PFSK-1 (cell line): Measurements from ENCODE around the gene DCTN1.

Experiments
- FOXP2 ChIP-seq: optimal IDR thresholded peaks from 2 replicates; pipeline ENCODE3; 2011; ENCODE audit warnings: borderline replicate concordance, control low read depth, inconsistent platforms; ENCODE audit not compliant: insufficient read depth; ENCODE audit errors: extremely low read length, extremely low read depth
- POLR2AphosphoS5 ChIP-seq: IDR thresholded peaks from 2 replicates; pipeline ENCODE4 v1.6.1; 2012; ENCODE audit warnings: low read depth, mild to moderate bottlenecking, control low read depth, low read length, moderate library complexity
- SIN3A ChIP-seq: IDR thresholded peaks from 2 replicates; pipeline ENCODE4 v1.6.1; 2012; ENCODE audit warnings: mild to moderate bottlenecking, low read length, moderate library complexity, borderline replicate concordance; ENCODE audit not compliant: insufficient read depth
- TAF1 ChIP-seq: IDR thresholded peaks from 2 replicates; pipeline ENCODE4 v1.6.1; 2012; ENCODE audit warnings: low read length, control low read depth, borderline replicate concordance; ENCODE audit not compliant: insufficient read depth
- TF ChIP-seq, protein P1 (sequence below), 2 experiments: IDR thresholded peaks; 2 replicates each; pipeline versions ENCODE4 v1.6.1 to v1.8.0; 2011 to 2012; ENCODE audit warnings: low read depth in 2 of 2, low read length in 2 of 2, control low read depth in 1 of 2, inconsistent platforms in 1 of 2, mild to moderate bottlenecking in 1 of 2, moderate library complexity in 1 of 2; ENCODE audit not compliant: insufficient read depth in 1 of 2

The DCTN1 gene

DNA sequence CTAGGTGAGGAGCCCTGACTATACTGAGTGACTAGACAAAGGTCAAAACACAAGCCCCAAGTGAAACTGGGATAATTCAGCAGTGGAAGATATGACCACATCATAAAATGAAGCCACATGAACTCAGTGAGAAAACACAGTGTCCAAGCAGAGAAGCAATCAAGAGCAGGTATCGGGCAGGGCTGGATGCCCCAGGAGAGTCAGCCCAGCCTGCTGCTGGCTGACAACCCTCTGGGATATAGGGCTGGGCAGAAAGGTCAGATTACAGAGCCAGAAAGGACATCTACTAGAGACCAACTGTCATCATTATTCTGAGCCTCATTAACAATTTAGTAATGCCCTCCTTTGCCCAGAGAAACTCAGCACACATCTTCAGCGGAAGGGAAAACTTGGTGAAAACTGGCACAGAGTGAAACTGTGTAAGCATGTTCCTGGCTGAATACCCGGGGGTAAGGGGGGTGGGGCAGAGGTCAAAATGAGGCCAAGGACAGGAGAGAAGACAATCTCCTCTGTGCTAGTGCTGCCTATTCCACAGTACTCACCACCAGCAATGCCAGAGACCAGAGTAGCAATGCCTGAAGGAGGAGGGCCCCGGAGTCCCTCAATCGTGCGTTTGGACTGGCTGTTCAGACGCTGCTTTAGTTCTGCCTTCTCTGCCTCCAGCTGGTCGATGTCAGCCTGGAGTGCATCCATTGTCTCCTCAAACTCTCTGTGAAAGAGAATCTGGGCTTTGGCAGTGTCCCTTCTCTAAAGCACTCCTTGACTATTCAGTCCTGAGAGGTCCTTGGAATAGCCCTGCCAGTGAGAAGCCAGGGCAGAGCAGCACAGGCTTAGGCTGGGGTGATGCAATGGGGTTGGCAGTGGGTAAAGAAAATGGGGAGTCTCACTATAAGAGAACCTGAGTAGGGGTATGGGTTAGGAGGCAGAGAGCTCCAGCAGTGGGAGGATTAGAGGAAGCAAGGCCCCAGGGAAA lies 15.3 kb downstream of the DCTN1 start:
- TF ChIP-seq FOXP2 (no peak), POLR2AphosphoS5 (no peak), SIN3A (no peak), TAF1 (no peak)
- TF ChIP-seq, protein P1, sequence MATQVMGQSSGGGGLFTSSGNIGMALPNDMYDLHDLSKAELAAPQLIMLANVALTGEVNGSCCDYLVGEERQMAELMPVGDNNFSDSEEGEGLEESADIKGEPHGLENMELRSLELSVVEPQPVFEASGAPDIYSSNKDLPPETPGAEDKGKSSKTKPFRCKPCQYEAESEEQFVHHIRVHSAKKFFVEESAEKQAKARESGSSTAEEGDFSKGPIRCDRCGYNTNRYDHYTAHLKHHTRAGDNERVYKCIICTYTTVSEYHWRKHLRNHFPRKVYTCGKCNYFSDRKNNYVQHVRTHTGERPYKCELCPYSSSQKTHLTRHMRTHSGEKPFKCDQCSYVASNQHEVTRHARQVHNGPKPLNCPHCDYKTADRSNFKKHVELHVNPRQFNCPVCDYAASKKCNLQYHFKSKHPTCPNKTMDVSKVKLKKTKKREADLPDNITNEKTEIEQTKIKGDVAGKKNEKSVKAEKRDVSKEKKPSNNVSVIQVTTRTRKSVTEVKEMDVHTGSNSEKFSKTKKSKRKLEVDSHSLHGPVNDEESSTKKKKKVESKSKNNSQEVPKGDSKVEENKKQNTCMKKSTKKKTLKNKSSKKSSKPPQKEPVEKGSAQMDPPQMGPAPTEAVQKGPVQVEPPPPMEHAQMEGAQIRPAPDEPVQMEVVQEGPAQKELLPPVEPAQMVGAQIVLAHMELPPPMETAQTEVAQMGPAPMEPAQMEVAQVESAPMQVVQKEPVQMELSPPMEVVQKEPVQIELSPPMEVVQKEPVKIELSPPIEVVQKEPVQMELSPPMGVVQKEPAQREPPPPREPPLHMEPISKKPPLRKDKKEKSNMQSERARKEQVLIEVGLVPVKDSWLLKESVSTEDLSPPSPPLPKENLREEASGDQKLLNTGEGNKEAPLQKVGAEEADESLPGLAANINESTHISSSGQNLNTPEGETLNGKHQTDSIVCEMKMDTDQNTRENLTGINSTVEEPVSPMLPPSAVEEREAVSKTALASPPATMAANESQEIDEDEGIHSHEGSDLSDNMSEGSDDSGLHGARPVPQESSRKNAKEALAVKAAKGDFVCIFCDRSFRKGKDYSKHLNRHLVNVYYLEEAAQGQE (IDR thresholded peaks at IDR 0.05; ENCODE audit: insufficient read depth in 1 of 2, low read depth in 2 of 2, low read length in 2 of 2) = no peak

DNA sequence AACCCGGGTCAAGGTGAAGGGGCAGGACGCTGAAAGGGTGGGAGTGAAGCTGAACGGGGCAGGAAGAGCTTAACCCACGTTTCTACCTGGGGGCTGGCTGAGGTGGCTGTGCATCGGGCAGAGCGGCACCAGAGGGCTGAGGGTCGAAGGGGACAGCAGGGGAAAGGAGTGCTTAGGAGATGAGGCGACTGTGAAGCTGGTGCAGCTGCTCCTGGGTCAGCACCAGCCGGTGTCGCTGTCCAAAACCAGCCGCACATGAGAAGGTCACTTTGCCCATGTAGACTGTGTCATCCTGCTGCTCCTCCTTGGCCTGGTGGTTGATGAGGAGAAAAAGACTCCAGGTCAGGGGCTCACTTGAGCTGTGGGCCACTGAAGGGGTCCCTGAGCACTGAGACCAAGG lies 18.8 kb downstream of the DCTN1 start:
- no peak for TF ChIP-seq POLR2AphosphoS5
- no peak for TF ChIP-seq TAF1
- TF ChIP-seq, protein P1 (IDR thresholded peaks at IDR 0.05; ENCODE audit: insufficient read depth in 1 of 2, low read depth in 2 of 2, low read length in 2 of 2) = no peak
- TF ChIP-seq FOXP2 = no peak
- no peak for TF ChIP-seq SIN3A

DNA sequence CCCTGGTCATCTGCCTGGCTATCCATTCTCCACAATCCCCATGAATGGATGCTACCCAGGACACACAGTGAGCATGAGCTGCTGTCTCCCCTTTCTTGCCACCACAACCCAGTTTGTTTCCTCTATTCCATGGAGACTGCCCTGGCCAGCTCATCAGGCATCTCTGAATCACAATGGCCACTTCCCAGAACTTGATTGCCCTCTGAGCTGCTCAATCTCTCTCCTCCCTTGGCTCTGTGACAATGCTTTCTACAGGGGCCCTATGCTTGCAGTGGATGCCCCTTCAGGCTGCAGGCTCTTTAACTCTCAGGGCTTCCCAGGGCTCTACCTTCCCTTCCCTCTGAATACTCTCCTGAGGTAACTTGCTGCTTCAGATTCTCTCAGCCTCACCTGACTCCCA lies 22.5 kb downstream of the DCTN1 start:
- TF ChIP-seq SIN3A (no peak), FOXP2 (no peak), POLR2AphosphoS5 (no peak), TAF1 (no peak)
- TF ChIP-seq, protein P1 (IDR thresholded peaks at IDR 0.05; ENCODE audit: insufficient read depth in 1 of 2, low read depth in 2 of 2, low read length in 2 of 2) = no peak

DNA sequence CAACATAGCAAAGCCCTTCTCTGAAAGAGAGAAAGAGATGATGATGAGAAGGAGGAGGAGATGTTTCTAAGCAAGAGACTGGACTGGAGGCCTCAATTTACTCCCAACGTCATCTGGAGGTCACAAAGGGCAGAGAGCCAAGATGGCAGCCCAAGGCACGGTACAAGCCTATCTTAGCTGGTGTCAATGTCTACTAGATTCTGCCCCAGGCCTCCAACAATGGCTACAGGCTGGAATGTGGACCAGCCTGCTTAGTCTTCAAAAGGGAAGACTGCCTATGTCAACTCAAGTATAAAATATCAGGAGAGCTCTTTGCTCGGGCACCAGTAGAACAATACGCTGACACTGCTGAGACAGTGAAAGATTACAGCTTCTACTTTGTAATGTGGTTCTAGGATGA lies 30.2 kb downstream of the DCTN1 start:
- no peak for TF ChIP-seq SIN3A
- TF ChIP-seq FOXP2 = no peak
- TF ChIP-seq, protein P1 (IDR thresholded peaks at IDR 0.05; ENCODE audit: insufficient read depth in 1 of 2, low read depth in 2 of 2, low read length in 2 of 2) = no peak
- no peak for TF ChIP-seq POLR2AphosphoS5
- no peak for TF ChIP-seq TAF1
